Right cardiac atrium (tissue), 5 donors: Measurements from ENCODE around the gene B4GALNT2. TPM values are rescaled to one million over a fixed set of nuclear protein-coding genes. Genes with fewer than 3 reads are reported as not detected.
"Not testable (repeated sequence)": the region's sequence is repeated elsewhere in the genome, so short reads cannot be mapped to it uniquely, and the experiment has no call there.

Experiments
- ATAC-seq, 2 donors: fragments of 200-7000 bp; cut with Tn5 transposase; one replicate each; pipeline versions ENCODE4 v1.8.0 to v1.9.1; 2020; ENCODE audit warnings: moderate library complexity in 2 of 2, mild to moderate bottlenecking in 1 of 2
- DNase-seq, 3 donors: peaks; one replicate each; pipeline ENCODE4 v3.0.0-alpha.2; 2020
- H3K27ac ChIP-seq: one replicate; pipeline ENCODE4 v1.5.1; 2013; ENCODE audit warnings: mild to moderate bottlenecking, low read length, control low read depth, moderate library complexity
- H3K27me3 ChIP-seq: one replicate; pipeline ENCODE4 v1.6.1; 2013; ENCODE audit not compliant: control insufficient read depth, insufficient read depth
- H3K4me1 ChIP-seq: one replicate; pipeline ENCODE4 v1.6.1; 2013; ENCODE audit warnings: low read length; ENCODE audit not compliant: control insufficient read depth, insufficient read depth
- H3K4me3 ChIP-seq: one replicate; pipeline ENCODE4 v1.5.1; 2013; ENCODE audit warnings: low read length, control low read depth
- H3K9me3 ChIP-seq: one replicate; pipeline ENCODE4 v1.6.1; 2013; ENCODE audit warnings: low read length; ENCODE audit not compliant: control insufficient read depth
- WGBS: extraction: QIAGEN DNeasy Blood & Tissue Kit; methylation state at CpG from one replicate; pipeline ENCODE4 v1.1.7; 2013; 5-methylcytosine and 5-hydroxymethylcytosine counted together
- intact Hi-C, 4 donors: fragments of 100-400 bp; cut with DNase I; formaldehyde crosslinking; loops; one replicate each; pipeline versions ENCODE4 v1.11.0 to v1.14.0; 2022 to 2023
- long read RNA-seq, 4 donors: library from polyadenylated mRNA; unstranded; transcript quantifications; one replicate each; pipeline ENCODE4 v2.0.0, GENCODE V29; 2020 to 2021
- polyA plus RNA-seq: library from polyadenylated mRNA; stranded (reverse); fragments of 200-250 nt; gene quantifications from one replicate; pipeline ENCODE4 v1.2.3, GENCODE V29; 2013
- total RNA-seq, 4 donors: library from RNA; stranded (reverse); fragmentation: NEBNext Ultra II Directional; extraction: Animal tissue kit (Norgen Biotek cat#: 25700); gene quantifications; one replicate each; pipeline ENCODE4 v1.2.1, GENCODE V29; 2021
- donor health status: healthy with polysubstance abuse.
- donor health status: DM: no; HTN: yes; CAD: no.
- donor health status: DM: no; HTN: no; CAD: no.
- donor health status: DM: no; HTN: yes; CAD: no; lungs with severe emphysema.
- donor health status: DM: yes; HTN: yes; CAD: no.

Gene B4GALNT2, protein sequence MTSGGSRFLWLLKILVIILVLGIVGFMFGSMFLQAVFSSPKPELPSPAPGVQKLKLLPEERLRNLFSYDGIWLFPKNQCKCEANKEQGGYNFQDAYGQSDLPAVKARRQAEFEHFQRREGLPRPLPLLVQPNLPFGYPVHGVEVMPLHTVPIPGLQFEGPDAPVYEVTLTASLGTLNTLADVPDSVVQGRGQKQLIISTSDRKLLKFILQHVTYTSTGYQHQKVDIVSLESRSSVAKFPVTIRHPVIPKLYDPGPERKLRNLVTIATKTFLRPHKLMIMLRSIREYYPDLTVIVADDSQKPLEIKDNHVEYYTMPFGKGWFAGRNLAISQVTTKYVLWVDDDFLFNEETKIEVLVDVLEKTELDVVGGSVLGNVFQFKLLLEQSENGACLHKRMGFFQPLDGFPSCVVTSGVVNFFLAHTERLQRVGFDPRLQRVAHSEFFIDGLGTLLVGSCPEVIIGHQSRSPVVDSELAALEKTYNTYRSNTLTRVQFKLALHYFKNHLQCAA
- under 1 TPM in 1 of 4 donors, not detected in 3; 0.03 TPM for total RNA-seq
- not detected for polyA plus RNA-seq
- long read RNA-seq, donor 1 = 0 reads
- long read RNA-seq, donor 2 = 0 reads
- long read RNA-seq, donor 3 = 0 reads
- long read RNA-seq, donor 4 = 0 reads

DNA sequence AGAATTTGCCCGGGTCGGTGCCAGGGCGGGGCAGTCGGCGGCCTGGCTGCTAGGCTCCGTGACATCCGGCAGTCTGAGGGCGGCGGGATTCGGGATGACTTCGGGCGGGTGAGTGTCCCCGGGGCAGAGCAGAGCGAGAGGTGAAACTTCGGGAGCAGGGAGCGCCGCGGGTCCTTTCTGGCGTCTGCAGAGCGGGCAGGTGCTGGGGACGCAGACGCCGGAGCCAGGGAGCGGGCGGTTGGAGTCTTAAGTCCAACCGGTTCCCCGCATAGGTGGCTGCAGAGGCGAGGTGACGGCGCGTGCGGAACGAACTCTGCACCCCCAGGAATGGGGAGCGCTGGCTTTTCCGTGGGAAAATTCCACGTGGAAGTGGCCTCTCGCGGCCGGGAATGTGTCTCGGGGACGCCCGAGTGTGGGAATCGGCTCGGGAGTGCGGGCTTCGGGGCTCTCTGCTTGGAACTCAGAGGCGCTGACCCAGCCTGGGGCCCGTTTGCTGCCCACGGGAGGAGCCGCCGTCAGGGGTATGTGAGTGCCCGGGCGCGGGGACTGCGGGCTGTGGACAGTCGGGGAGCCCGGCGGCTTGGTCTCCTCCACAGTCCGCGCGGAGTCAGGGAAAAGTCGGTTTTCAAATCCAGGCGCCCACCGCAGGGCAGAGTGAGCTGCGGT, at the start of gene B4GALNT2:
TSS of gene B4GALNT2 (plus strand) at position 71 of the 666 bp plus-strand sequence. CDS start at position 95, 24 bp downstream.
- peak in 1 of 2 donors; percentile 37 for ATAC-seq
- peak in 1 of 3 donors; percentile 12 for DNase-seq
- H3K27ac ChIP-seq = no peak within 1 kb of the TSS
- H3K27me3 ChIP-seq = no peaks in the 10 kb centered on the region
- peaks cover 2% of the 10 kb centered on the region for H3K4me1 ChIP-seq
- 3% methylated on average over 65 of the region's 65 CpGs for WGBS
- intact Hi-C loops = no loop called here
- H3K4me3 ChIP-seq = peak within 1 kb of the TSS; percentile 3
- peaks cover 4% of the 10 kb centered on the region for H3K9me3 ChIP-seq

DNA sequence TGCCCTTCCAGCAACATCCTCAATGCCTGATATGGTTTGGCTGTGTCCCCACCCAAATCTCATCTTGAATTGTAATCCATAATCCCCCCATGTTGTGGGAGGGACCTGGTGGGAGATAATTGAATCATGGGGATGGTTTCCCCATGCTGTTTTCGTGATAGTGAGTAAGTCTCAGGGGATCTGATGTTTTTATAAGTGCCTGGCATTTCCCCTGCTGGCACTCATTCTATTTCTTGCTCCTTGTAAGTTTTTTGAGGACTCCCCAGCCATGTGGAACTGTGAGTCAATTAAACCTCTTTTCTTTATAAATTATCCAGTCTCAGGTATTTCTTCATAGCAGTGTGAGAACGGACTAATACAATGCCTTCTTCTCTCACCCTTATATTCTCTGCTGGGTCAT, 47.5 kb upstream of the B4GALNT2 start:
- H3K4me3 ChIP-seq, H3K9me3 ChIP-seq, intact Hi-C loops, H3K27me3 ChIP-seq, ATAC-seq, H3K4me1 ChIP-seq, DNase-seq, H3K27ac ChIP-seq: not testable (repeated sequence)
- 51% methylated on average over 2 of the region's 2 CpGs for WGBS

DNA sequence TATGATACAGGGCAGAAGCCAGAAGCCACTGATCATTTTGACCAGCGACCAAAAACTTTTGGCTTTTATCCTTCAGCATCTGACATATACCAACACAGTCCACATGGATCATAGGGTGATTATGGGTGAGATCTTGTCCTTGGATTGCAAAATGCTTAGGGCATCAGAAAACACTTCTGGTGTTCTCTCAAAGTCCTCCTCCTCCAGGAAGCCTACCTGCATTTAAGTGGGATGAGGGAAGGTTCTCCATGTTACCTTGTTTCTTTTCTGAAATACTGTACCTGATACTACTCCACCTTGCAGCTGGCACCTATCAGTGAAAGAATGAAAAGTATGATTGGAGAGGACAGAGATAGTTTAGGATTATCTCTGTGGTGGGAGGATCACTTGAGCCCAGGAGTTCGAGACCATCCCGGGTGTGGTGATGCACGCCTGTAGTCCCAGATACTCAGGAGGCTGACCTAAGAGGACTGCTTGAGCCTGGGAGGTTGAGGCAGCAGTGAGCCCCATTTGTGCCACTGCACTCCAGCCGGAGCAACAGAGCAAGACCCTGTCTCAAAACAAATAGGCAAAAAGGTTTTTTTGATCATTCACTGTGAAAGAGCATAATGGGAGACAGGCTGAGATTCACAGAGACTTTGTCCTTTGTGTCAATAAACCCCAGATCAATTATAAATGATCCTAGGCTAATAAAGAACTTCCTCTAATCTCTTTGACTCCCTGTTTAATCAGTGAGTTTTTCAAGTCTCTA, 46.8 kb upstream of the B4GALNT2 start:
- ATAC-seq (no peak), DNase-seq (no peak)
- 70% methylated on average over 5 of the region's 5 CpGs for WGBS
- Histone ChIP-seq H3K4me1 (no peaks in the 10 kb centered on the region), H3K27ac (no peak overlapping the region), H3K4me3 (no peak overlapping the region), H3K27me3 (peaks cover 2% of the 10 kb centered on the region), H3K9me3 (no peaks in the 10 kb centered on the region)
- intact Hi-C loops = no loop called here

DNA sequence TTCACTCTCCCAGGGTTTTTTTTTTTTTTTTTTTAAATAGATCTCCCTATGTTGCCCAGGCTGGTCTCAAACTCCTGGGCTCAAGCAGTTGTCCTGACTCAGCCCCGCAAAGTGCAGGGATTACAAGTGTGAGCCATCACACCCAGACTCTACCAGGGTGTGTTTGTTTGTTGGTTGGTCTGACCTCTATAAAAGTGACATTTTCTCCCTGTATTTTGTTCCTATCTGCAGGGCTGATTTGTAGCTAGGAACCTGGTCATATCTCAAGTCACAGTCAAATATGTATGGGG, 46.3 kb upstream of the B4GALNT2 start:
- Histone ChIP-seq H3K27ac (no peak overlapping the region), H3K27me3 (peaks cover 2% of the 10 kb centered on the region), H3K4me3 (no peak overlapping the region), H3K4me1 (no peaks in the 10 kb centered on the region), H3K9me3 (no peaks in the 10 kb centered on the region)
- intact Hi-C loops = no loop called here
- ATAC-seq (no peak), DNase-seq (no peak)
- 59% methylated on average over 1 of the region's 1 CpG for WGBS

DNA sequence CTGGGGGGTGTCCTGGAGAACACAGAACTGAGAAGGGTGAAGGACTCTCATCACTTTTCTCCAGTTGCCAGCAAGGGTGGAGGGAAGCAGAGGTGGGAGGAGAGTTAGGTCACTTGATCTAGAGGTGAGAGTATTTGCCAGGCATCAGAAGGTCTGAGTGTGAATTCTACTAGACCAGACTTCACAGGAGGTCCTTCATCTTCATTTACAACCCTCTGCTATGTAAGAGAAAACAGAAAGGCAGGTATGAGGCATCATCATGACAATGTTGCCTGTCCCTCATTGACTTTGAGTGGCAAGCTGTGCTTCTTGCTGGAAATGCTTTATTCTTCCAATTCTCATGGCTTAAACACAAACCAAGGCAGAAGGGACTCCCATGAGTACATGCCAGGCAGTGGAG, 45.9 kb upstream of the B4GALNT2 start:
- Histone ChIP-seq H3K27ac (no peak overlapping the region), H3K9me3 (no peaks in the 10 kb centered on the region), H3K4me1 (no peaks in the 10 kb centered on the region), H3K4me3 (no peak overlapping the region), H3K27me3 (peaks cover 2% of the 10 kb centered on the region)
- intact Hi-C loops = no loop called here
- ATAC-seq (no peak), DNase-seq (no peak)

DNA sequence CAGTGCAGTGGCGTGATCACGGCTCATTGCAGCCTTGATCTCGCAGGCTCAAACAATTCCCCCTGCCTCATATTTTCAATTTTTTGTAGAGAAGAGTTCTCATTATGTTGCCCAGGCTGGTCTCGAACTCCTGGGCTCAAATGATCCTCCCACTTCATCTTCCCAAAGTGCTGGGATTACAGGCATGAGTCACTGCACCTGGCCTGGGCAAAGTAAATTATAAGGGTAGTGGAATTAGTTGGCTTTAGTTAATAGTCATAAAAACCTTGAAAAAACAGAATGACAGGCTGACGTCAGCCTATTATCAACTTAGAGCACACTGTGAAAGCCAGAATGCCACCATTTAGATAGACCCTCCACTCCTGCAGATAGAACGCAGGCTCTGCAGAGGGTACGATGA, 43.5 kb upstream of the B4GALNT2 start:
- Histone ChIP-seq H3K27me3 (peaks cover 2% of the 10 kb centered on the region), H3K4me1 (no peaks in the 10 kb centered on the region), H3K4me3 (no peak overlapping the region), H3K27ac (no peak overlapping the region), H3K9me3 (no peaks in the 10 kb centered on the region)
- 85% methylated on average over 7 of the region's 7 CpGs for WGBS
- DNase-seq (no peak), ATAC-seq (no peak)
- intact Hi-C loops = no loop called here

DNA sequence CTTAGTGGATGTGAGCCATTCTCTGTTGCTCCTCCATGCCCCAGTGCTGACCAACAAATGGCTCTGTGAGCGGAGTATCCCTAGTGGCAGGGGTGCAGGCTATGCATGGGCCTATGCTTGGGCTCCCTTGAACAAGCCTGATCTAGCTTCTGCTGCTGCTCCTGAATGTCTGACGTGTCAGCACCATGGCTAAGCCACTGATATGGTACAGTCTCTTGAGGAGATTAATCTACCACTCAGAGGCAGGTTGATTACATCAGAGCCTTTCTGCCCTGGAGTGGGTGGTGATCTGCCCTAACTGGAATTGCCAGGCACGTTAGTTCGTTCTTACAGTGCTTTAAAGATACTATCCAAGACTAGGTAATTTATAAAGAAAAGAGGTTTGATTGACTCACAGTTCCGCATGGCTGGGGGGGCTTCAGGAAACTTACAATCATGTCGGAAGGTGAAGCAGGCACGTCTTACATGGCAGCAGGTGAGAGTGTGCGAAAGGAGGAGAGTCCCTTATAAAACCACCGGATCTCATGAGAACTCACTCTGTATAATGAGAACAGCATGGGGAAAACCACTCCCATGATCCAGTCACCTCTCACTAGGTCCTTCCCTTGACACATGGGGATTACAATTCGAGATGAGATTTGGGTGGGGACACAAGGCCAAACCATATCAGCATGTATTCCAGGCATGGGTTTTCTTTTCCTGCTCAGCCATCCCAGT, 41.5 kb upstream of the B4GALNT2 start:
- Histone ChIP-seq H3K4me1 (no peaks in the 10 kb centered on the region), H3K27ac (no peak overlapping the region), H3K4me3 (no peak overlapping the region), H3K9me3 (no peaks in the 10 kb centered on the region), H3K27me3 (peaks cover 2% of the 10 kb centered on the region)
- DNase-seq (no peak), ATAC-seq (no peak)
- intact Hi-C loops = no loop called here
- 66% methylated on average over 10 of the region's 10 CpGs for WGBS

DNA sequence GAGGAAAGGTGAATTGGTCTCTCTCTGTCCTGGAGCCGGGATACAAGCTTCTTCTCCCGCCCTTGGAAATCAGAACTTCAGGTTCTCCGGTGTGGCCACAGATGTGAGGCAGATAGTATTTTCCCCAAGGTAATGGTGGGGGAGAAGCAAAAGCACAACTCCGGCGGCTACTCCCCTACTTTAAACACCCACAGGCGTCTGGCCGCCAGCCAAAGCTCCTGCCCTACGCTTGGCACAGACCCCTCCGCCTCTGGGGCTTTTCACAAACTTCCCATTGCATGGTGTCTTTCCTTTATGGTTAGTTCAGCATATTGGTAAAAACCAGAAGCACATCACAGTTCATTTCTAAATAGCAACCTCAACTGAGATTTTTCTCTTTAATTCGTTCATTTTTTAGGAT, 39.4 kb upstream of the B4GALNT2 start:
- Histone ChIP-seq H3K4me1 (no peaks in the 10 kb centered on the region), H3K4me3 (no peak overlapping the region), H3K27ac (no peak overlapping the region), H3K9me3 (no peaks in the 10 kb centered on the region), H3K27me3 (peaks cover 2% of the 10 kb centered on the region)
- intact Hi-C loops = no loop called here
- ATAC-seq (no peak), DNase-seq (no peak)
- WGBS = 69% methylated on average over 10 of the region's 10 CpGs

DNA sequence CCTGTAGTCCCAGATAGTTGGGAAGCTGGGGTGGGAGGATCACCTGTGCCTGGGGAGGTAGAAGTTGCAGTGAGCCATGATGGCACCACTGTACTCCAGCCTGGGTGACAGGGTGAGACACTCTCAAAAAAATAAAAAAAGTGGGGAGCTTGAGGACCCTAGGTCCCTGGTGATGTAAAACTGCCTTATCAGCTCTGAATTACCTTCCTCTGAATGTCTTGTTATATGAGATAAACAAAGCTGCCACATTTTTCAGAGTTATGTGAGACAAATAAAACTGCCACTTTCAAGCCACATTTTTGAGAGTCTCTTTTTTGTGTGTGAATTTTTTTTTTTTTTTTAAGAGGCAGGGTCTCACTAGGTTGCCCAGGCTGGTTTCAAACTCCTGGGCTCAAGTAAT, 32.0 kb upstream of the B4GALNT2 start:
- DNase-seq (no peak), ATAC-seq (no peak)
- Histone ChIP-seq H3K4me1 (no peaks in the 10 kb centered on the region), H3K27me3 (peaks cover 2% of the 10 kb centered on the region), H3K27ac (no peak overlapping the region), H3K4me3 (no peak overlapping the region), H3K9me3 (no peaks in the 10 kb centered on the region)
- intact Hi-C loops = no loop called here

DNA sequence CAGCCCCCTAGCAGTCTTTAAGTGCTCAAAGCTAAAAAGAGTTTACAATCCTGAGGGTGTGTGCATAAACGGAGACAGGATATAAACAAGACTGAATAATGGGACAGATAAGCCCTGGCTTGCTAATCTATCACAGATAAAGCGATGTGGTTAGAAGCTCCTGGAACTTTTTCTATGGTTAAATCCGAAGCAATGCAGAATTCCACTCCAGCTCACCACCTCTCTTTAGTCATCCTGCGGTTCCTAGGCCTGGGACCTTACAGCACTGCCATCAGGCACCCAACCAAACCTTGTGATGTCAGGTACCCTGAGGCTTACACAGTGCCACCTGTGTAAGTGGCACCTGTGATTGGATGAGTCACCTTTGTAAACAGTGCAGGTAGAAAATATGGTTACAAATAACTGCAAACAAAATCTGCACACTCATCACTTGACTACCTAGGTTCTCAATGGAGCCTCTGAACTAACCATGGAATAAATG, 31.5 kb upstream of the B4GALNT2 start:
- DNase-seq (no peak), ATAC-seq (no peak)
- Histone ChIP-seq H3K27ac (no peak overlapping the region), H3K27me3 (peaks cover 2% of the 10 kb centered on the region), H3K4me1 (no peaks in the 10 kb centered on the region), H3K9me3 (no peaks in the 10 kb centered on the region), H3K4me3 (no peak overlapping the region)
- intact Hi-C loops = no loop called here
- 50% methylated on average over 4 of the region's 4 CpGs for WGBS
